ENCODE measurements around the gene MKS1. TPM values are rescaled to one million over a fixed set of nuclear protein-coding genes. Genes with fewer than 3 reads are reported as not detected.

MKS1 gene
- total and polyA plus RNA-seq, 2 donors (not counting 3 experiments of a cell fraction or from before 2014, with no cell fraction given): 12.2 to 13.2 TPM

DNA sequence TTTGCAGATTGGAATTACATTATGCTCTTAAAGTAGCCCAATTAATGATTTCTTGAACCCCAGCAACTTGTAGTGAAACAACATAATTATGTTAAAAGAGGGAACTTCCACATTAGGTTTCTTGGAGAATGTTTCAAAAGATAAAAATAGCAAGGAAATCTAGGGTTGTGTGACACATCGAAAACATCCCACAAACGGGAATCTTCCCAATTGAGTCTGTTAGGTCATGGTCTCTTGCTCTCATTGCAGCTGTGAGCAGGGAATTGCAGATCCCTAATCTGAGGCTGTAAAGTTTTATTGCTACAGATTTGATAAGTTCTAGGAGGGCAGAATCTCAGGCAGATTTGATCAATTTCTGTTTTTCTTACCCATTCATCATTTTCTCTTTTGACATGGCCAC, 12.6 kb upstream of the MKS1 start:
- no TSS peak for BruUV-seq (replicated peaks)
- Histone ChIP-seq H2AFZ (ENCODE audit: low read depth, low read length) (no peak overlapping the region), H4K20me1 (replicated peaks; ENCODE audit: control insufficient read depth, extremely low read depth, insufficient read depth, low read length) (no peaks in the 10 kb centered on the region), H3K79me2 (ENCODE audit: control insufficient read depth, insufficient read depth, low read length) (no peaks in the 10 kb centered on the region), H3K9me1 (replicated peaks; ENCODE audit: control insufficient read depth, extremely low read depth, insufficient read depth, low read length) (no peaks in the 10 kb centered on the region), H3K27me3 (ENCODE audit: control insufficient read depth in 2 of 2, insufficient read depth in 2 of 2, low read length in 2 of 2) (peaks cover 8 to 16% of the 10 kb centered on the region in 2 experiments), H3K27ac (ENCODE audit: insufficient read depth, low read depth, low read length) (no peak overlapping the region), H3K36me3 (ENCODE audit: control insufficient read depth in 2 of 2, extremely low read depth in 1 of 2, insufficient read depth in 2 of 2, low read length in 2 of 2) (no peaks in the 10 kb centered on the region), H3K9ac (replicated peaks; ENCODE audit: extremely low read depth, insufficient read depth, low read length) (no peak overlapping the region), H3K4me2 (ENCODE audit: insufficient read depth, low read length) (no peak overlapping the region), H3K4me3 (replicated peaks in 1 of 3; ENCODE audit: insufficient read depth in 1 of 3, low read depth in 1 of 3, low read length in 3 of 3) (no peak overlapping the region), H3K4me1 (ENCODE audit: control insufficient read depth, extremely low read depth, insufficient read depth, low read length) (no peaks in the 10 kb centered on the region), H3K9me3 (replicated peaks; ENCODE audit: control insufficient read depth, insufficient read depth, low read length) (no peaks in the 10 kb centered on the region)
- intact Hi-C loops (cut with micrococcal nuclease) (no loop called here), dilution Hi-C loops (cut with MboI; ENCODE audit: extremely low pct_ligation_motif_present, low sequenced_read_pairs) (no loop called here)
- POLR2A ChIA-PET: no interaction called here
- FAIRE-seq (no peak), DNase-seq (ENCODE audit: low read depth, low spot score) (no peak)
- TF ChIP-seq MYC (IDR thresholded peaks at IDR 0.05; ENCODE audit: low read depth, low read length) (no peak), JUN (IDR thresholded peaks at IDR 0.05; ENCODE audit: borderline replicate concordance, insufficient read depth, insufficient read length, low read depth) (no peak), EZH2 (IDR thresholded peaks at IDR 0.05; ENCODE audit: borderline replicate concordance, low read depth, low read length, severe bottlenecking) (no peak), GATA2 (IDR thresholded peaks at IDR 0.05; ENCODE audit: insufficient read depth, insufficient read length, low read depth, low read length) (no peak), CTCF (IDR thresholded peaks at IDR 0.05; ENCODE audit: extremely low read depth in 1 of 2, insufficient read depth in 1 of 2, low read depth in 1 of 2, low read length in 2 of 2) (no peak), POLR2AphosphoS5 (IDR thresholded peaks at IDR 0.05; ENCODE audit: insufficient read depth, low read depth, low read length) (no peak), POLR2A (IDR thresholded peaks at IDR 0.05; ENCODE audit: low read depth, low read length) (no peak), FOS (IDR thresholded peaks at IDR 0.05; ENCODE audit: borderline replicate concordance, insufficient read depth, low read length) (no peak)
- TF ChIP-seq, protein P1, sequence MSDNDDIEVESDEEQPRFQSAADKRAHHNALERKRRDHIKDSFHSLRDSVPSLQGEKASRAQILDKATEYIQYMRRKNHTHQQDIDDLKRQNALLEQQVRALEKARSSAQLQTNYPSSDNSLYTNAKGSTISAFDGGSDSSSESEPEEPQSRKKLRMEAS (IDR thresholded peaks at IDR 0.05; ENCODE audit: insufficient read depth, insufficient read length): no peak
- CTCF ChIA-PET: interaction anchor here (1.5 to 3.3 kb wide), 3 partner anchors 10 to 18 kb away, joined by 5 to 12 read pairs (median 8); no protein-coding TSS in a partner anchor
